ENCODE data around the gene HMCN1. TPM values are rescaled to one million over a fixed set of nuclear protein-coding genes. Genes with fewer than 3 reads are reported as not detected.

HMCN1 gene
- total RNA-seq, 2 donors from 2014 or later: 3.5 to 9.9 TPM

GRCh38 chr1:185929776-185930175 lies 195.6 kb downstream of the HMCN1 start:
- no peak for DNase-seq (ENCODE audit: low spot score)
- Histone ChIP-seq H3K36me3 (no peaks in the 10 kb centered on the region), H3K9me3 (no peaks in the 10 kb centered on the region), H3K4me3 (no peak overlapping the region), H3K4me1 (replicated peaks) (no peaks in the 10 kb centered on the region), H3K27me3 (replicated peaks; ENCODE audit: insufficient read depth) (no peaks in the 10 kb centered on the region), H3K27ac (no peak overlapping the region)
- 89% methylated on average over 1 of the region's 1 CpG for WGBS
- TF ChIP-seq, protein P1, sequence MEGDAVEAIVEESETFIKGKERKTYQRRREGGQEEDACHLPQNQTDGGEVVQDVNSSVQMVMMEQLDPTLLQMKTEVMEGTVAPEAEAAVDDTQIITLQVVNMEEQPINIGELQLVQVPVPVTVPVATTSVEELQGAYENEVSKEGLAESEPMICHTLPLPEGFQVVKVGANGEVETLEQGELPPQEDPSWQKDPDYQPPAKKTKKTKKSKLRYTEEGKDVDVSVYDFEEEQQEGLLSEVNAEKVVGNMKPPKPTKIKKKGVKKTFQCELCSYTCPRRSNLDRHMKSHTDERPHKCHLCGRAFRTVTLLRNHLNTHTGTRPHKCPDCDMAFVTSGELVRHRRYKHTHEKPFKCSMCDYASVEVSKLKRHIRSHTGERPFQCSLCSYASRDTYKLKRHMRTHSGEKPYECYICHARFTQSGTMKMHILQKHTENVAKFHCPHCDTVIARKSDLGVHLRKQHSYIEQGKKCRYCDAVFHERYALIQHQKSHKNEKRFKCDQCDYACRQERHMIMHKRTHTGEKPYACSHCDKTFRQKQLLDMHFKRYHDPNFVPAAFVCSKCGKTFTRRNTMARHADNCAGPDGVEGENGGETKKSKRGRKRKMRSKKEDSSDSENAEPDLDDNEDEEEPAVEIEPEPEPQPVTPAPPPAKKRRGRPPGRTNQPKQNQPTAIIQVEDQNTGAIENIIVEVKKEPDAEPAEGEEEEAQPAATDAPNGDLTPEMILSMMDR (IDR thresholded peaks at IDR 0.05): no peak
- no peak for TF ChIP-seq POLR2A (IDR thresholded peaks at IDR 0.05)
- no peak for TF ChIP-seq POLR2AphosphoS5 (IDR thresholded peaks at IDR 0.05)
- intact Hi-C loops (cut with DNase I): no loop called here

DNA sequence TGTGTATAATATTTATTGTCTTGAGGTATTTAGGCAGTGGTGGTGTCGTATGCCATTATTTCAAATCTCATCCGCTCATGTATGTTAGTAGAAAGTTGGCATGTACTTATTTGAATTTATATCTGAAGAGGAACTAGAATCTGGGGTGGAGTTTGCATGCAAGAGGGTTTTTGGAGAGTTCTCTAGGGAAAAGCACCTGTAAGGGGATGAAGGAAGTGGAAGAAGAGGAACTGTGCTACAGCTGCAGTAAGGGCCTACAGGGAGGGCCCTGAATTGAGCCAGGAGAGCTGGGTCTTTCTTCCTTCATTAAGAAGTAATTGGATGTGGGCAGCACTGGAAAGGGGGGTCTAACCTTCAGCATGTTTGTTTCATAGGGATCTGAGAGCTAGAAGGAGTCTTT lies 197.2 kb downstream of the HMCN1 start:
- H3K36me3 ChIP-seq: no peaks in the 10 kb centered on the region
- no peaks in the 10 kb centered on the region for H3K9me3 ChIP-seq
- no peak for DNase-seq (ENCODE audit: low spot score)
- no peak overlapping the region for H3K27ac ChIP-seq
- H3K4me1 ChIP-seq (replicated peaks): no peaks in the 10 kb centered on the region
- H3K27me3 ChIP-seq (replicated peaks; ENCODE audit: insufficient read depth): no peaks in the 10 kb centered on the region
- TF ChIP-seq, protein P1 (IDR thresholded peaks at IDR 0.05): no peak
- no peak for TF ChIP-seq POLR2AphosphoS5 (IDR thresholded peaks at IDR 0.05)
- TF ChIP-seq POLR2A (IDR thresholded peaks at IDR 0.05): no peak
- H3K4me3 ChIP-seq: no peak overlapping the region
- intact Hi-C loops (cut with DNase I): no loop called here
- 91% methylated on average over 2 of the region's 2 CpGs for WGBS

DNA sequence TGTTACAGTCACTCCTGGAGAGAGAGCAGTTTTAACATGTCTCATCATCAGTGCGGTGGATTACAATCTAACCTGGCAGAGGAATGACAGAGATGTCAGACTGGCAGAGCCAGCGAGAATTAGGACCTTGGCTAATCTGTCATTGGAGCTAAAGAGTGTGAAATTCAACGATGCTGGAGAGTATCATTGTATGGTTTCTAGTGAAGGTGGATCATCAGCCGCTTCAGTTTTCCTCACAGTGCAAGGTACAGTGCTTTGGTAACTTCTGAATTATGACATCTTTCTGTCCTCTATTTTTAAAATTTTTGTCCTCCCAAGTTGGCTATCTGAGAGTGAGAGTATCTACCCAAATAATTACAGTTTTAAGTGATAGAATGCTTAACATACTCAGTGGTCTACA lies 199.4 kb downstream of the HMCN1 start:
- no peaks in the 10 kb centered on the region for H3K9me3 ChIP-seq
- WGBS: 88% methylated on average over 4 of the region's 4 CpGs

GRCh38 chr1:185934476-185935189 lies 200.4 kb downstream of the HMCN1 start:
- no peaks in the 10 kb centered on the region for H3K36me3 ChIP-seq
- H3K9me3 ChIP-seq: no peaks in the 10 kb centered on the region
- TF ChIP-seq, protein P1 (IDR thresholded peaks at IDR 0.05): no peak
- 71% methylated on average over 5 of the region's 5 CpGs for WGBS
- intact Hi-C loops (cut with DNase I): no loop called here
- no peak for DNase-seq (ENCODE audit: low spot score)
- no peak overlapping the region for H3K4me3 ChIP-seq
- no peak overlapping the region for H3K27ac ChIP-seq
- no peaks in the 10 kb centered on the region for H3K27me3 ChIP-seq (replicated peaks; ENCODE audit: insufficient read depth)
- no peaks in the 10 kb centered on the region for H3K4me1 ChIP-seq (replicated peaks)

More for the DNA sequence above, 199.4 kb downstream of the HMCN1 start:
- H3K27ac ChIP-seq: no peak overlapping the region
- no peaks in the 10 kb centered on the region for H3K4me1 ChIP-seq (replicated peaks)
- no peak overlapping the region for H3K4me3 ChIP-seq
- intact Hi-C loops (cut with DNase I): no loop called here
- H3K27me3 ChIP-seq (replicated peaks; ENCODE audit: insufficient read depth): no peaks in the 10 kb centered on the region
- H3K36me3 ChIP-seq: no peaks in the 10 kb centered on the region
- no peak for TF ChIP-seq POLR2AphosphoS5 (IDR thresholded peaks at IDR 0.05)
- TF ChIP-seq, protein P1 (IDR thresholded peaks at IDR 0.05): no peak
- TF ChIP-seq POLR2A (IDR thresholded peaks at IDR 0.05): no peak
- DNase-seq (ENCODE audit: low spot score): no peak

GRCh38 chr1:185935360-185935759 lies 201.2 kb downstream of the HMCN1 start:
- intact Hi-C loops (cut with DNase I): no loop called here

More at GRCh38 chr1:185935360-185935759, 201.2 kb downstream of the HMCN1 start:
- Histone ChIP-seq H3K4me3 (no peak overlapping the region), H3K27ac (no peak overlapping the region), H3K27me3 (replicated peaks; ENCODE audit: insufficient read depth) (no peaks in the 10 kb centered on the region), H3K9me3 (no peaks in the 10 kb centered on the region), H3K36me3 (no peaks in the 10 kb centered on the region), H3K4me1 (replicated peaks) (no peaks in the 10 kb centered on the region)
- DNase-seq (ENCODE audit: low spot score): no peak
- TF ChIP-seq POLR2AphosphoS5 (IDR thresholded peaks at IDR 0.05): no peak
